ENCODE data around the gene FHIT. TPM values are rescaled to one million over a fixed set of nuclear protein-coding genes. Genes with fewer than 3 reads are reported as not detected.

FHIT gene
- total and polyA plus RNA-seq, 10 of the 15 experiments (the other 5 are each of a cell fraction or from before 2014, with no cell fraction given) = 4.2 to 14.9 (median 9.4) TPM

DNA sequence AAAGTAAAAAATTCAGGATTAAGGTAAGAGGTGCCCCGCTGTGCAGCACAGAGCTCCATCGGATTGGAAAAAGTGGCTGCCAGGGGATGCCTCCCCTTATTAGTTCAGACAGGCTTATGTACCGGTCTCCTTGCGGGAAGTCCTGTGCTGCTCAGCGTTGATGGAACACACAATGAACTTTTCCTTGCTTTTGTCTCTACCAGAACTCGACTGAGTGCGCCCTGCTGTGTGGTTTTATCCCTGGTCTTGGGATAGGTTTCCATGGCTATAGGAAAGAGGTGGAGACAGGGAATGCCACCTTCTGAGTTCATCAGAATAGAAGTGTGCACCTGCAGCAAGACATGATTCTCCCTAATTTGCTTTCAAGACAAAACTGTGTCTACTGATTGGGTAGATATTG lies 1455.5 kb downstream of the FHIT start:
- BruUV-seq (replicated peaks) = no TSS peak
- ChIA-PET SMC1A (ENCODE audit: uncharacterized antibody, unreplicated experiment) (interaction anchor here (1.2 kb wide), 1 partner anchor 62 kb away, joined by 4 read pairs; no protein-coding TSS in a partner anchor), POLR2A (no interaction called here), CTCF (no interaction called here), RAD21 (ENCODE audit: unreplicated experiment) (no interaction called here)
- no peak overlapping the region for H3K27ac ChIP-seq (ENCODE audit: control insufficient read depth, insufficient read depth)
- in situ Hi-C loops (cut with MboI) = no loop called here
- 58% methylated on average over 7 of the region's 7 CpGs for WGBS (ENCODE audit: insufficient coverage, insufficient replicate concordance, low lambda C conversion rate, missing lambda C conversion rate)
- H3K4me2 ChIP-seq (ENCODE audit: control insufficient read depth, insufficient read depth) = no peak overlapping the region
- H4K20me1 ChIP-seq (ENCODE audit: control insufficient read depth, insufficient read depth) = no peaks in the 10 kb centered on the region
- no peaks in the 10 kb centered on the region for H3K79me2 ChIP-seq (ENCODE audit: control insufficient read depth, insufficient read depth, low read length)
- no peak overlapping the region for H2AFZ ChIP-seq (ENCODE audit: control insufficient read depth, low read depth, low read length)
- FAIRE-seq = no peak
- DNase-seq (ENCODE audit: low read depth, low spot score) = no peak
- H3K9ac ChIP-seq (ENCODE audit: control insufficient read depth, insufficient read depth, low read length) = no peak overlapping the region
- intact Hi-C loops (cut with micrococcal nuclease; ENCODE audit: unreplicated experiment) = no loop called here
- no peaks in the 10 kb centered on the region for H3K27me3 ChIP-seq (replicated peaks in 1 of 2; ENCODE audit: control insufficient read depth in 2 of 2, insufficient read depth in 2 of 2, low read length in 1 of 2)
- no peak for ATAC-seq
- H3K4me3 ChIP-seq = no peak overlapping the region
- no peaks in the 10 kb centered on the region for H3K4me1 ChIP-seq (ENCODE audit: control insufficient read depth, insufficient read depth, low read length)
- no peaks in the 10 kb centered on the region for H3K36me3 ChIP-seq (ENCODE audit: control insufficient read depth in 2 of 2, insufficient read depth in 2 of 2, low read length in 1 of 2)
- no peak for TF ChIP-seq EP300 (IDR thresholded peaks at IDR 0.05; ENCODE audit: borderline replicate concordance in 1 of 2, control insufficient read depth in 1 of 2, low read depth in 2 of 2, low read length in 2 of 2)
- no peak for TF ChIP-seq RAD21 (IDR thresholded peaks at IDR 0.05; ENCODE audit: insufficient read depth, low read depth, low read length)
- no peak for TF ChIP-seq BCL11A (IDR thresholded peaks at IDR 0.05; ENCODE audit: low read depth, low read length)
- TF ChIP-seq ZZZ3 (IDR thresholded peaks at IDR 0.05; ENCODE audit: control insufficient read depth, insufficient read length, low read depth) = no peak
- no peak for TF ChIP-seq EED (IDR thresholded peaks at IDR 0.05; ENCODE audit: low read depth)
- TF ChIP-seq STAT3 (IDR thresholded peaks at IDR 0.05; ENCODE audit: low read depth, low read length) = no peak
- TF ChIP-seq NBN (IDR thresholded peaks at IDR 0.05) = no peak
- TF ChIP-seq, protein P1, sequence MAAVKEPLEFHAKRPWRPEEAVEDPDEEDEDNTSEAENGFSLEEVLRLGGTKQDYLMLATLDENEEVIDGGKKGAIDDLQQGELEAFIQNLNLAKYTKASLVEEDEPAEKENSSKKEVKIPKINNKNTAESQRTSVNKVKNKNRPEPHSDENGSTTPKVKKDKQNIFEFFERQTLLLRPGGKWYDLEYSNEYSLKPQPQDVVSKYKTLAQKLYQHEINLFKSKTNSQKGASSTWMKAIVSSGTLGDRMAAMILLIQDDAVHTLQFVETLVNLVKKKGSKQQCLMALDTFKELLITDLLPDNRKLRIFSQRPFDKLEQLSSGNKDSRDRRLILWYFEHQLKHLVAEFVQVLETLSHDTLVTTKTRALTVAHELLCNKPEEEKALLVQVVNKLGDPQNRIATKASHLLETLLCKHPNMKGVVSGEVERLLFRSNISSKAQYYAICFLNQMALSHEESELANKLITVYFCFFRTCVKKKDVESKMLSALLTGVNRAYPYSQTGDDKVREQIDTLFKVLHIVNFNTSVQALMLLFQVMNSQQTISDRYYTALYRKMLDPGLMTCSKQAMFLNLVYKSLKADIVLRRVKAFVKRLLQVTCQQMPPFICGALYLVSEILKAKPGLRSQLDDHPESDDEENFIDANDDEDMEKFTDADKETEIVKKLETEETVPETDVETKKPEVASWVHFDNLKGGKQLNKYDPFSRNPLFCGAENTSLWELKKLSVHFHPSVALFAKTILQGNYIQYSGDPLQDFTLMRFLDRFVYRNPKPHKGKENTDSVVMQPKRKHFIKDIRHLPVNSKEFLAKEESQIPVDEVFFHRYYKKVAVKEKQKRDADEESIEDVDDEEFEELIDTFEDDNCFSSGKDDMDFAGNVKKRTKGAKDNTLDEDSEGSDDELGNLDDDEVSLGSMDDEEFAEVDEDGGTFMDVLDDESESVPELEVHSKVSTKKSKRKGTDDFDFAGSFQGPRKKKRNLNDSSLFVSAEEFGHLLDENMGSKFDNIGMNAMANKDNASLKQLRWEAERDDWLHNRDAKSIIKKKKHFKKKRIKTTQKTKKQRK (IDR thresholded peaks at IDR 0.05; ENCODE audit: low read depth, low read length) = no peak
- no peaks in the 10 kb centered on the region for H3K9me3 ChIP-seq (replicated peaks; ENCODE audit: control insufficient read depth, insufficient read depth, low read length)
